OCI-LY3 (cell line): ENCODE measurements around the gene LTC4S.

ENCODE experiments used
- H2AFZ ChIP-seq: fragments of 200-600, 300-600 bp; shearing (Covaris generic); 2 replicates; pipeline ENCODE4 v1.6.0; 2014; ENCODE audit warnings: antibody characterized with exemption, low read depth, low read length
- H3K27ac ChIP-seq: fragments of 200-600, 300-600 bp; sonication (generic); 2 replicates; pipeline ENCODE4 v1.5.1; 2014; ENCODE audit warnings: mild to moderate bottlenecking, low read length, moderate library complexity, mixed read lengths
- H3K27me3 ChIP-seq: fragments of 200-600, 300-600 bp; sonication (generic); 2 replicates; pipeline ENCODE4 v1.6.1; 2014; ENCODE audit warnings: low read depth, low read length, mixed read lengths
- H3K36me3 ChIP-seq: fragments of 200-600, 300-600 bp; sonication (generic); replicated peaks from 2 replicates; pipeline ENCODE3; 2014; ENCODE audit warnings: low read depth, low read length, mixed read lengths
- H3K4me1 ChIP-seq: fragments of 300-600, 200-600 bp; sonication (generic); 2 replicates; pipeline ENCODE4 v1.6.1; 2014; ENCODE audit warnings: low read length, mixed read lengths
- H3K4me2 ChIP-seq: fragments of 200-600, 300-600 bp; sonication (generic); 2 replicates; pipeline ENCODE4 v1.6.1; 2014; ENCODE audit warnings: low read length, mixed read lengths
- H3K4me3 ChIP-seq: fragments of 300-600, 200-600 bp; sonication (generic); 2 replicates; pipeline ENCODE4 v1.5.1; 2014; ENCODE audit warnings: antibody characterized with exemption, mild to moderate bottlenecking, low read length, moderate library complexity
- H3K79me2 ChIP-seq: fragments of 300-600, 200-600 bp; shearing (Covaris generic); 2 replicates; pipeline ENCODE4 v1.6.1; 2014; ENCODE audit warnings: mild to moderate bottlenecking, low read length, mixed read lengths
- H3K9ac ChIP-seq: fragments of 300-600, 200-600 bp; shearing (Covaris generic); 2 replicates; pipeline ENCODE4 v1.6.0; 2014; ENCODE audit warnings: mild to moderate bottlenecking, low read length, moderate library complexity
- H3K9me3 ChIP-seq: fragments of 200-600, 300-600 bp; shearing (Covaris generic); 2 replicates; pipeline ENCODE4 v1.6.1; 2014; ENCODE audit warnings: low read length, mixed read lengths; ENCODE audit not compliant: insufficient read depth
- H4K20me1 ChIP-seq: fragments of 200-600, 300-600 bp; sonication (generic); 2 replicates; pipeline ENCODE4 v1.6.1; 2016; ENCODE audit warnings: low read length, mixed read lengths; ENCODE audit not compliant: insufficient read depth
- CTCF ChIP-seq: fragments of 200-600, 300-600 bp; sonication (generic); IDR thresholded peaks from 2 replicates; pipeline ENCODE4 v1.5.1; 2014; ENCODE audit warnings: antibody characterized with exemption, low read length, low read depth
- EZH2phosphoT487 ChIP-seq: fragments of 200-600 bp; shearing (Covaris generic); IDR thresholded peaks from 2 replicates; pipeline ENCODE4 v1.6.1; 2018; ENCODE audit warnings: antibody characterized with exemption, mixed run types, low read depth

LTC4S gene

GRCh38 chr5:179803651-179804554, 10.1 kb downstream of the LTC4S start:
- Histone ChIP-seq H3K27ac (no peak overlapping the region), H3K4me3 (no peak overlapping the region), H3K4me1 (peaks cover 28% of the 10 kb centered on the region), H3K9me3 (no peaks in the 10 kb centered on the region), H3K79me2 (peaks cover 46% of the 10 kb centered on the region), H3K9ac (no peak overlapping the region), H2AFZ (no peak overlapping the region), H3K27me3 (no peaks in the 10 kb centered on the region), H3K4me2 (no peak overlapping the region), H4K20me1 (peaks cover 16% of the 10 kb centered on the region), H3K36me3 (peaks cover 10% of the 10 kb centered on the region)
- no peak for TF ChIP-seq EZH2phosphoT487
- TF ChIP-seq CTCF = no peak

GRCh38 chr5:179804555-179804947, 10.8 kb downstream of the LTC4S start:
- Histone ChIP-seq H3K27me3 (no peaks in the 10 kb centered on the region), H3K9ac (peak overlapping the region; percentile 94; the same call in 1 of the 2 replicates), H3K4me3 (peak overlapping the region; percentile 97), H3K79me2 (peaks cover 46% of the 10 kb centered on the region), H2AFZ (no peak overlapping the region), H4K20me1 (peaks cover 16% of the 10 kb centered on the region), H3K36me3 (peaks cover 4% of the 10 kb centered on the region), H3K4me1 (peaks cover 28% of the 10 kb centered on the region), H3K4me2 (peak overlapping the region; percentile 86), H3K9me3 (no peaks in the 10 kb centered on the region), H3K27ac (no peak overlapping the region)
- TF ChIP-seq EZH2phosphoT487 (no peak), CTCF (no peak)

- TF ChIP-seq EZH2phosphoT487 (no peak), CTCF (no peak)
- H3K4me3 ChIP-seq = peak overlapping the region; percentile 97
- H3K36me3 ChIP-seq = no peaks in the 10 kb centered on the region
- no peaks in the 10 kb centered on the region for H3K9me3 ChIP-seq
- no peaks in the 10 kb centered on the region for H3K27me3 ChIP-seq
- H2AFZ ChIP-seq = no peak overlapping the region
- peak overlapping the region; percentile 94 for H3K9ac ChIP-seq
- peaks cover 28% of the 10 kb centered on the region for H3K4me1 ChIP-seq
- H4K20me1 ChIP-seq = peaks cover 16% of the 10 kb centered on the region
- peak overlapping the region; percentile 86 for H3K4me2 ChIP-seq
- peaks cover 46% of the 10 kb centered on the region for H3K79me2 ChIP-seq
- no peak overlapping the region for H3K27ac ChIP-seq
Observed at GRCh38 chr5:179805070-179805528, 11.3 kb downstream of the LTC4S start.

DNA sequence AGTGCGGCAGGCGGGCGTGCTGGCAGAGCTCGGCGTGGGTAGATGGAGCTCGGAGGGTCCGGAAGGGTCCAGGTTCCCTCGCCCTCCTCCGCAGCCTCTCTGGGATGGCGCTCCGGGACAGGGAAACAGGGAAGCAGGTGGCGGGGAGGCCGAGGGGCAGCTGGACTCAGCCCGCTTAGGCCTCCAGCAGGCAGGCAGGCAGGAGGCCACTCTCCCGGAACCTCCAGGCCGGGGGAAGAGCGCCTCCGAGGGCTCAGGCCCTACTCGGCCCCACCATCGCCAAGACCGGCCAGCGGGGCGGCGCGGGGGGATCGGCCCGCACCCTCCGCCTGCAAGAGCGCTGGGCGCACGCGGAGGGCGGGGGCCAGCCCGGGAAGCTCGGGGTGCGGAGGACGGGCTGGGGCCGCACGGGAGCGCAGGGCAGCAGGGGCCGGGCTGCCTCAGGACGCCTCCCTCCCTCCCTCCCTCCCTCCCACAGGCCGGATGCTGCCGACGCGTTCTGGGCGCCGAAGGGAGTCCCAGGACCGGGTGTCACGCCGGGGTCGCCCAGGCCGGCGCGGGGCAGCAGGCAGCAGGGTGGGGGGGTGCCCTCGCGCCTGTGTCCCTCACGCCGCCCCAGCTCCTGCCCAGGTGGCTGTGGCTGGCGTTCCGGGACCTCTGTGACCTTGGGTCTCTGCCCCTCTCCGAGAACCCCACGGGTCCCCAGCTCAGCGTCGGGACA, 11.9 kb downstream of the LTC4S start:
- Histone ChIP-seq H3K79me2 (peaks cover 46% of the 10 kb centered on the region), H3K4me1 (peaks cover 28% of the 10 kb centered on the region), H3K4me2 (peak overlapping the region; percentile 86), H3K9me3 (no peaks in the 10 kb centered on the region), H3K36me3 (peaks cover under 1% of the 10 kb centered on the region), H4K20me1 (peaks cover 16% of the 10 kb centered on the region), H3K27me3 (no peaks in the 10 kb centered on the region), H3K4me3 (peak overlapping the region; percentile 97), H2AFZ (no peak overlapping the region), H3K27ac (peak overlapping the region; percentile 78), H3K9ac (peak overlapping the region; percentile 94)
- no peak for TF ChIP-seq CTCF
- no peak for TF ChIP-seq EZH2phosphoT487
